ENCODE data around the gene NBPF1. TPM values are rescaled to one million over a fixed set of nuclear protein-coding genes. Genes with fewer than 3 reads are reported as not detected.
"Not testable (repeated sequence)": the region's sequence is repeated elsewhere in the genome, so short reads cannot be mapped to it uniquely, and the experiment has no call there.

The NBPF1 gene
- total RNA-seq, 1 donor from 2014 or later: 5.2 TPM

DNA sequence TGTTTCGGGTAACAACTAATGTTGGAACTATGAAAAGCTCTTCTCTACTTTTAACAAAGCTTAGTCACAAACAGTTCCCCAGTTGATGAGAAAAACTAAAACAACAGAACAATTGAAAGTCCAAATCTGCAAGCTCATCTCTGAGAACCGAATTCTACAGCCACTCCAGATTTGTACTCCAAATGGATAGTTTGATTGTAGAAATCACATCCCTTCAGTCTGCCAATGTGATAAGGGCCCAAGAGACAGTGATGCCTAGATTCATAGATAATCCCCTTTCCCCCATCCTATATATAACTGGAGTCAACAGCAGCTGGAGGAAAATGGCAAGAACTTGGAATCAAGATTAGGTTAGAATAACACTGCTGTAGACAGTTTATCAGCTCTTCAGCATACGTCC is 85.0 kb downstream of the NBPF1 start:
- H3K9me3 Mint-ChIP-seq; H3K27ac Mint-ChIP-seq; DNase-seq (ENCODE audit: low spot score); H3K4me1 Mint-ChIP-seq (ENCODE audit: low read depth); H3K4me3 Mint-ChIP-seq (ENCODE audit: low read depth); H3K36me3 Mint-ChIP-seq (ENCODE audit: low read depth); intact Hi-C loops (cut with micrococcal nuclease): not testable (repeated sequence)
- peaks cover 47% of the 10 kb centered on the region for H3K27me3 Mint-ChIP-seq (ENCODE audit: low read depth)

DNA sequence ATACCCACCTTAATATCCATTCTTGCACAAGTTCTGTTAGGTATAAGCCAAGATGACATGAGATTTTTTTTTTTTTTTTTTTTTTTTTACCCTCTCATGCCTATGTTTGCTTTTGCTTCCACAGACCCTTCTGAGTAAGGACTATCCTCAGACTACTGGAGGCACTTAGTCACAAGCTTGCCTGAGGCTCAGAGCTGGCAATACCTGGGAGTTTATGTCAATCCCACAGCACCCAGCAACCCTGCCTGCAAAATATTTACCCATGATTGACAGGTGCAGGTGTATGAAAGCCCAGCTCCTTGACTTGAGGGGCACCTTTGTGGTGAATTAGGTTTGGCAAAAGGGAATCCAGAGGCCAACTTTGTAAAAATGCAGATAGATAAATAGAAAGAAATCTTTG is 87.6 kb downstream of the NBPF1 start:
- DNase-seq (ENCODE audit: low spot score); H3K4me3 Mint-ChIP-seq (ENCODE audit: low read depth); H3K9me3 Mint-ChIP-seq; H3K27ac Mint-ChIP-seq; intact Hi-C loops (cut with micrococcal nuclease); H3K36me3 Mint-ChIP-seq (ENCODE audit: low read depth); H3K4me1 Mint-ChIP-seq (ENCODE audit: low read depth): not testable (repeated sequence)
- peaks cover 51% of the 10 kb centered on the region for H3K27me3 Mint-ChIP-seq (ENCODE audit: low read depth)

- H3K27me3 Mint-ChIP-seq (ENCODE audit: low read depth): peaks cover 72% of the 10 kb centered on the region
- DNase-seq (ENCODE audit: low spot score); H3K4me1 Mint-ChIP-seq (ENCODE audit: low read depth); intact Hi-C loops (cut with micrococcal nuclease); H3K9me3 Mint-ChIP-seq; H3K27ac Mint-ChIP-seq; H3K4me3 Mint-ChIP-seq (ENCODE audit: low read depth); H3K36me3 Mint-ChIP-seq (ENCODE audit: low read depth): not testable (repeated sequence)
These were observed 91.7 kb downstream of the NBPF1 start for GRCh38 chr1:16521679-16522078.

DNA sequence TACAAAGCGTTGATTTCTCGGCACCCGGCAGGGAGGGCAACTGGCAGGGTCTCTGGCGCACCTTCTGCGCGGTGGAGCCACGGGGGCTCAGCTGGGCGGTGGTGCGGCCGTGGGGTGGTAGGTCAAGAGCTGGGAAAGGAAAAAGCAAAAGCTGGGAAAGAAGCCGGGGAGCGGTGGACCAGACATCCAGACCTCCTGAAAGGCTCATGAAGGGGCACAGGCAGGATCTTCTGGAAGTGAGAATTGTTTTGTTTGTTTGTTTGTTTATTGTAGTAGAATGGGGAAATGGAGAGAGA is 92.1 kb downstream of the NBPF1 start:
- H3K36me3 Mint-ChIP-seq (ENCODE audit: low read depth): no peaks in the 10 kb centered on the region
- intact Hi-C loops (cut with micrococcal nuclease): no loop called here
- peaks cover 70% of the 10 kb centered on the region for H3K27me3 Mint-ChIP-seq (ENCODE audit: low read depth)
- no peaks in the 10 kb centered on the region for H3K4me1 Mint-ChIP-seq (ENCODE audit: low read depth)
- DNase-seq (ENCODE audit: low spot score): no peak
- no peak overlapping the region for H3K4me3 Mint-ChIP-seq (ENCODE audit: low read depth)
- H3K27ac Mint-ChIP-seq: no peak overlapping the region
- no peaks in the 10 kb centered on the region for H3K9me3 Mint-ChIP-seq

DNA sequence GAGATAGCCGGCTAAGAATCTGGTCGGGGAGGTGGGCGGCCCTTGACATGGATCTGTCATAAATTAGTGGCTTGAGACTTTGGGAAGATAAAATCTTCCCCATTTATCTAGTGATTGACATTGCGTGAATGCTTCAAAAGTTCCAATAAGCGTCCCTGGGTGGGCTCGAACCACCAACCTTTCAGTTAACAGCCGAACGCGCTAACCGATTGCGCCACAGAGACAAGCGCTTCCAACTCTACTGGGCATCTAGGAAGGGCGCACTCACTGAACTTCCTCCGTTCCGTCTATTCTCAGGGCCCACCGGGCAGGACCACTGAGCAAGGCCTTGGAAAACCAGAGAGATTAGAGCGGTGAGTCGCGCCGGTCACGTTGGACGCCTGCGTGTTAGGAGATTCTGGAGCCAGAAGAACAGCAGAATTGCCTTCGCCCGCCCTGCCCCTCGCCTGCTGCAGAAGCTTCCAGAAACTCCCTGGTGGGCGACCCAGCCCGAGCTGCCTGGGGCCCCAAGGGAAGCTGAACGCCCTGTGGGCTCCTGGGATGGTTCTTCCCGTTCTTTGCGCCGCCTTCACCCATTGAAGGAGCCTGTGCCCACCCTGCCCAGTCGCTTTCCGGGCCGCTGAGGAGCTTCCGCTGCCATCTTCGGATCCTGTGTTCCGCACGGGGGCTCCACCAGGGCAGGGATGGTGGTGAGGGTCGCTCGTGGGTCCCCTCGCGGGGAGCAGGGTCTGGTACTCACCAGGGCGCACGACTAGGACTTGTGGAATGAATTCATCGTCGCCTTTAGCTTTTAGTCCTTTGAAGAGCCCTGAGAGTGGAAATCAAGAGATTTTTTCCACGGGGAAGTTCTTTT is 92.7 kb downstream of the NBPF1 start:
- H3K9me3 Mint-ChIP-seq; DNase-seq (ENCODE audit: low spot score); H3K36me3 Mint-ChIP-seq (ENCODE audit: low read depth); intact Hi-C loops (cut with micrococcal nuclease); H3K4me3 Mint-ChIP-seq (ENCODE audit: low read depth); H3K27ac Mint-ChIP-seq; H3K4me1 Mint-ChIP-seq (ENCODE audit: low read depth): not testable (repeated sequence)
- peaks cover 65% of the 10 kb centered on the region for H3K27me3 Mint-ChIP-seq (ENCODE audit: low read depth)

- H3K36me3 Mint-ChIP-seq (ENCODE audit: low read depth); H3K27ac Mint-ChIP-seq; H3K4me1 Mint-ChIP-seq (ENCODE audit: low read depth); DNase-seq (ENCODE audit: low spot score); intact Hi-C loops (cut with micrococcal nuclease); H3K9me3 Mint-ChIP-seq; H3K4me3 Mint-ChIP-seq (ENCODE audit: low read depth): not testable (repeated sequence)
- H3K27me3 Mint-ChIP-seq (ENCODE audit: low read depth): peaks cover 59% of the 10 kb centered on the region
These were observed 94.0 kb downstream of the NBPF1 start for GRCh38 chr1:16519255-16519951.

- peaks cover 57% of the 10 kb centered on the region for H3K27me3 Mint-ChIP-seq (ENCODE audit: low read depth)
- intact Hi-C loops (cut with micrococcal nuclease); H3K4me3 Mint-ChIP-seq (ENCODE audit: low read depth): not testable (repeated sequence)
These were observed 94.5 kb downstream of the NBPF1 start for GRCh38 chr1:16518913-16519254.

DNA sequence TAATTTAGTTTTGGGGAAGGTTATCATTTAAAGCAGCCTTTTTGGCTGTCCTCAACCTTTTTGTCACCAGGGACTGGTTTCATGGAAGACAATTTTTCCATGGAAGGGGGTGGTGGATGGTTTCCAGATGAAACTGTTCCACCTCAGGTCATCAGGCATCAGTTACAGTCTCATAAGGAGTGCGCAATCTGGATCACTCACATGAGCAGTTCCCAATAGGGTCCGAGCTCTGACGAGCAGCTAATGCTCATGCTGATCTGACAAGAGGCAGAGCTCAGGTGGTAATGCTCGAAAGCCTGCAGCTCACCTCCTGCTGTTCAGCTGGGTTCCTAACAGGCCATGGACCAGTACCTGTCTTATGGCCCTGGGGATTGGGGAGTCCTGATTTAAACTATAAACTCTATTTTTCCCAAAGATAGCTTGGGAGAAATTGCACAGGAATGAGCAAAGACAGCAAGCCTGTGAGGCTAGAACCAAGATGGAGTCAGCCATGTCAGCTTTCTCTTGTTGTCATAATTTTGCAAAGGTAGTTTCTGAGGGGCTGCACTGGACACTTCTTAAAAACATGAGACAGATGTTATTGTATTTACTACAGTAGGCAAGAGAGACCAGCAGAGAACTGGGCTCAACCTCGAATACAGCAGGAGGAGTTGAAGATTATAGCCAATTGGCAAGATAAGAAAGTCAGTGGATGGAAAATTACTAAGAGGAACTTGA is 96.5 kb downstream of the NBPF1 start:
- H3K4me3 Mint-ChIP-seq (ENCODE audit: low read depth); DNase-seq (ENCODE audit: low spot score); H3K36me3 Mint-ChIP-seq (ENCODE audit: low read depth); H3K9me3 Mint-ChIP-seq; intact Hi-C loops (cut with micrococcal nuclease); H3K4me1 Mint-ChIP-seq (ENCODE audit: low read depth); H3K27ac Mint-ChIP-seq: not testable (repeated sequence)
- peaks cover 46% of the 10 kb centered on the region for H3K27me3 Mint-ChIP-seq (ENCODE audit: low read depth)

More at GRCh38 chr1:16518913-16519254, 94.5 kb downstream of the NBPF1 start:
- H3K27ac Mint-ChIP-seq; H3K4me1 Mint-ChIP-seq (ENCODE audit: low read depth); H3K36me3 Mint-ChIP-seq (ENCODE audit: low read depth); H3K9me3 Mint-ChIP-seq; DNase-seq (ENCODE audit: low spot score): not testable (repeated sequence)

- H3K4me3 Mint-ChIP-seq (ENCODE audit: low read depth); H3K4me1 Mint-ChIP-seq (ENCODE audit: low read depth); H3K9me3 Mint-ChIP-seq; H3K36me3 Mint-ChIP-seq (ENCODE audit: low read depth); H3K27ac Mint-ChIP-seq: not testable (repeated sequence)
- H3K27me3 Mint-ChIP-seq (ENCODE audit: low read depth): peaks cover 22% of the 10 kb centered on the region
- intact Hi-C loops (cut with micrococcal nuclease): loop anchor here (1.0 to 2.0 kb wide), 2 partner anchors 148 to 391 kb away; partner anchors contain the start of gene SZRD1
- peak; percentile 82 for DNase-seq (ENCODE audit: low spot score)
These were observed 99.0 kb downstream of the NBPF1 start, which contains the start of gene RNU1-1 for GRCh38 chr1:16514107-16515055. TSS of gene RNU1-1 (minus strand) at chr1:16514285.

- H3K27ac Mint-ChIP-seq; H3K9me3 Mint-ChIP-seq; H3K4me3 Mint-ChIP-seq (ENCODE audit: low read depth); H3K4me1 Mint-ChIP-seq (ENCODE audit: low read depth); H3K36me3 Mint-ChIP-seq (ENCODE audit: low read depth): not testable (repeated sequence)
- peaks cover 15% of the 10 kb centered on the region for H3K27me3 Mint-ChIP-seq (ENCODE audit: low read depth)
- intact Hi-C loops (cut with micrococcal nuclease): loop anchor here (1.0 to 2.0 kb wide), 2 partner anchors 147 to 392 kb away; partner anchors contain the start of gene SZRD1
- DNase-seq (ENCODE audit: low spot score): peak; percentile 77
These were observed 99.8 kb downstream of the NBPF1 start for GRCh38 chr1:16513412-16514106.

- H3K9me3 Mint-ChIP-seq; H3K27me3 Mint-ChIP-seq (ENCODE audit: low read depth); H3K4me1 Mint-ChIP-seq (ENCODE audit: low read depth); H3K4me3 Mint-ChIP-seq (ENCODE audit: low read depth); intact Hi-C loops (cut with micrococcal nuclease); H3K27ac Mint-ChIP-seq; H3K36me3 Mint-ChIP-seq (ENCODE audit: low read depth): not testable (repeated sequence)
- DNase-seq (ENCODE audit: low spot score): peak; percentile 37
These were observed 100.5 kb downstream of the NBPF1 start for GRCh38 chr1:16512624-16513411.
